OCI-M2 (cell line): Measurements from ENCODE around the gene GFPT2.

Source experiments
- DNase-seq: peaks from one replicate; lab custom pipeline; 2025; ENCODE audit not compliant: unreplicated experiment; lab: John Stamatoyannopoulos, UW

The GFPT2 gene

GRCh38 chr5:180378438-180379344 lies 25.6 kb upstream of the GFPT2 start:
- no peak for DNase-seq

GRCh38 chr5:180377556-180378197 lies 24.5 kb upstream of the GFPT2 start:
- no peak for DNase-seq

- no peak for DNase-seq
Observed at GRCh38 chr5:180376511-180376910, 23.4 kb upstream of the GFPT2 start.

- DNase-seq, result no peak
Observed at GRCh38 chr5:180375955-180376354, 22.8 kb upstream of the GFPT2 start.

GRCh38 chr5:180375291-180375690 lies 22.2 kb upstream of the GFPT2 start:
- no peak for DNase-seq

- DNase-seq, result no peak
Observed at GRCh38 chr5:180373870-180374269, 20.7 kb upstream of the GFPT2 start.

GRCh38 chr5:180373454-180373853 lies 20.3 kb upstream of the GFPT2 start:
- DNase-seq, result peak; percentile 23

- no peak for DNase-seq
Observed at GRCh38 chr5:180371949-180372348, 18.8 kb upstream of the GFPT2 start.

- DNase-seq, result no peak
Observed at GRCh38 chr5:180370861-180371641, 17.9 kb upstream of the GFPT2 start.

- DNase-seq, result no peak
Observed at GRCh38 chr5:180367991-180368390, 14.9 kb upstream of the GFPT2 start.

GRCh38 chr5:180367300-180367699 lies 14.2 kb upstream of the GFPT2 start:
- no peak for DNase-seq

GRCh38 chr5:180366326-180366725 lies 13.2 kb upstream of the GFPT2 start:
- DNase-seq, result no peak

- no peak for DNase-seq
Observed at GRCh38 chr5:180365829-180366228, 12.7 kb upstream of the GFPT2 start.

- DNase-seq, result no peak
Observed at GRCh38 chr5:180364306-180364856, 11.2 kb upstream of the GFPT2 start.

GRCh38 chr5:180360078-180360957 lies 7.2 kb upstream of the GFPT2 start:
- no peak for DNase-seq

GRCh38 chr5:180358694-180359093 lies 5.6 kb upstream of the GFPT2 start:
- DNase-seq, result no peak

- DNase-seq, result no peak
Observed at GRCh38 chr5:180358179-180358578, 5.0 kb upstream of the GFPT2 start.

- no peak for DNase-seq
Observed at GRCh38 chr5:180354966-180355365, 1.8 kb upstream of the GFPT2 start.

GRCh38 chr5:180353980-180354452 lies 880 bp upstream of the GFPT2 start:
- DNase-seq, result no peak
